GM21529 (cell line): Measurements from ENCODE around the gene VPS29.
"Not testable (repeated sequence)": the region's sequence is repeated elsewhere in the genome, so short reads cannot be mapped to it uniquely, and the experiment has no call there.

Experiments
- ATAC-seq: cut with Tn5 transposase; IDR thresholded peaks from one replicate; pipeline ENCODE4 v1.9.1; 2021; ENCODE audit not compliant: unreplicated experiment

VPS29 gene

DNA sequence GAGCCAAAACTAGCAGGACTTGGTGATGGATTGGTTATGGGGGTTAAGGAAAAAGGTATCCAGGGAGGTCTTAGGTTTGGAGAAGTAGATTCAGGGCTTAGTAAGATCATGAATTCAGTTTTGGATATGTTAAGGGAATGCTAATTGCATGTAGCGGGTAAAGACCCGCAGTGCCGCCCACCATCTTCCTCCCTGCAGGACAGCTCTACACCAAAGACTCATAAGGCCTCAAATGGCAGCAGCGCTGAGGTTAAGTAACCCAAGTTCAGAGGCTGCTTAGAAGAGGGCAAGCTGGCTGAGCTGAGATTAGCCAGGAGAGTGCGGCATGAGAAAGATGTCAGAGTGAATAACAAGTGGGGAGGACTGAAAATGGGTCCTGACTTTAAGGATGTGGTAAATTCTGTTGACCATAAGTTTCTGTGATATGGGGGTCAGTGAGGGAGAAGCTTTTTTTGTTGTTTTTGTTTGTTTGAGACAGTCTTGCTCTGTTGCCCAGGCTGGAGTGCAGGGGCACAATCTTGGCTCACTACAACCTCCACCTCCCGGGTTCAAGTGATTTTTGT, 26.4 kb upstream of the VPS29 start:
- ATAC-seq, result no peak

DNA sequence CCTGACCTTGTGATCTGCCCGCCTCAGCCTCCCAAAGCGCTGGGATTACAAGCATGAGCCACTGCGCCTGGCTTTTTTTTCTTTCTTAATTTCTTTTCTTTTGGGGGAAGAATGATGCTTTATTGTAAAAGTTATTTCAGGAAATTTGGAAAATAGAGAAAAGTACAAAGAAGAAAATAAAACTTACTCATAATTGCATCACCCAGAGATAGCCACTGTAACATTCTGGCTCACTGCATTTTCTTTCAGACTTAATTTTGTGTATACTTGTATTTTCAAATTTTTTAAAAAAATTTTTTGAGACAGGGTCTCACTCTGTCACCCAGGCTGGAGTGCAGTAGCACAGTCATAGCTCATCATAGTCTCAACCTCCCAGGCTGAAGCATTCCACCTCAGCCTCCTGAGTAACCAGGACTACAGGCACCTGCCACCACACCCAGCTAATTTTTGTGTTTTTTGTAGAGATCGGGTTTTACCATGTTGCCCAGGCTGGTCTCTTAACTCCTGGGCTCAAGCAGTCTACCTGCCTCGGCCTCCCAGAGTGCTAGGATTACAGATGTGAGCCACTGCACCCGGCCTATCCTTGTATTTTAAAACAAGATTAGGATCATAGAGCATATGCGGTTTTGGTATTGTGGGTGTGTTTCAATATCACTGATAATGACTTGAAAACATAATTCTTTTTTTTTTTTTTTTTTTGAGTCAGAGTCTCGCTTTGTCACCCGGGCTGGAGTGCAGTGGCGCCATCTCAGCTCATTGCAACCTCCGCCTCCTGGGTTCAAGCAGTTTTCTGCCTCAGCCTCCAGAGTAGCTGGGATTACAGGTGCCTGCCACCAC, 19.2 kb upstream of the VPS29 start:
- not testable (repeated sequence) for ATAC-seq

DNA sequence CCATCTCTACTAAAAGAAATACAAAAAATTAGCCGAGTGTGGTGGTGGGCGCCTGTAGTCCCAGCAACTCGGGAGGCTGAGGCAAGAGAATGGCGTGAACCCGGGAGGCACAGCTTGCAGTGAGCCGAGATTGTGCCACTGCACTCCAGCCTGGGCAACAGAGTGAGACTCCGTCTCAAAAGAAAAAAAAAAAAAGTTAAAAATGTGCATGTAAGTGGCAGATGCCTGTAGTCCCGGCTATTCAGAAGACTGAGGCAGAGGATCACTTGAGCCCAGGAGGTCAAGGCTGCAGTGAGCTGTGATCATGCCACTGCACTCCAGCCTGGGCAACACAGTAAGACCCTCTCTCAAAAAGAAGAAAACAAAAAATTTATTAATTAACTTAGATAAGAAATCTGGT, 16.1 kb upstream of the VPS29 start:
- not testable (repeated sequence) for ATAC-seq

DNA sequence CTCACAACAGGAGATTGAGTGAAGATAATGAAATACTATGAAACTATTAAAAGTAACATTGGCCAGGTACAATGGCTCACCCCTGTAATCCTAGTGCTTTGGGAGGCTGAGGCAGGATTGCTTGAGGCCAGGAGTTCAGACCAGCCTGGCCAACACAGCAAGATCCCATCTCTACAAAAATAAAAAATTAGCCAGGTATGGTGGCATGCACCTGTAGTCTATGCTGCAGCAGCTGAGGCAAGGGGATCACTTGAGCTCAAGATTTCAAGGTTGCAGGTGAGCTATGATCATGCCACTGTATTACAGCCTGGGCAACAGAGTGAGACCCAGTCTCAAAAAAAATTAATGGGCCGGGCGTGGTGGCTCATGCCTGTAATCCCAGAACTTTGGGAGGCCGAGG, 15.1 kb upstream of the VPS29 start:
- ATAC-seq, result no peak

DNA sequence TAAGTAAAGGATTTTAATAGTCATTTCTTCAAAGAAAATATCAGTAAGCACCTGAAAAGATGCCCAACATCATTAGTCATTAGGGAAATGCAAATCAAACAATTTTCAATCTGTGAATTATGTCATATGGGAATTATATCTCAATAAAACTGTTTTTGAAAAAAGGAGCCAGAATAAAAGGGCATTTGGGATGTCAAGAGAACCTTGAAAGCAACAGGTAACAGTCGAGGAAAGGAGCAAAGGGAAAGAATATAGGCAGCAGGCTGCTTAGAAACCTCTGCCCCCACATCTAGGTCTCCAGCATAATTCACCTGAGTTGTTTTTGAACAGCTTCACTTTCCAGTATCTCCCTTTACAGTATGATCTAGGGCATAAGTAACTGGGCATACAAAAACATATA, 12.5 kb upstream of the VPS29 start:
- ATAC-seq, result no peak

DNA sequence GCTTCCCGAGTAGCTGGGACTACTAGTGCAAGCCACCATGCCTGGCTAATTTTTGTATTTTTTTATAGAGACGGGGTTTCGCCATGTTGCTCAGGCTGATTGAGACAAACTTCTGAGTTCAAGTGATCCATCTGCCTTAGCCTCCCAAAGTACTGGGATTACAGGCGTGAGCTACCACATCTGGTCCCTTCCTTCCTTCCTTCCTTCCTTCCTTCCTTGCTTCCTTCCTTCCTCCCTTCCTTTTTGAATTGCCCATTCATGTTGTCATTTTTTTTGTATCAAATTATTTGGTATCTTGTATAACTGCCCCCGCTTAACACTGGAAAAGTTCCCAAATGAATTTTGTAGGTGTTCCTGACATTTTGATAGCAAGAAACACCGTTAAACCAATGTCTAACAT, 11.9 kb upstream of the VPS29 start:
- no peak for ATAC-seq

DNA sequence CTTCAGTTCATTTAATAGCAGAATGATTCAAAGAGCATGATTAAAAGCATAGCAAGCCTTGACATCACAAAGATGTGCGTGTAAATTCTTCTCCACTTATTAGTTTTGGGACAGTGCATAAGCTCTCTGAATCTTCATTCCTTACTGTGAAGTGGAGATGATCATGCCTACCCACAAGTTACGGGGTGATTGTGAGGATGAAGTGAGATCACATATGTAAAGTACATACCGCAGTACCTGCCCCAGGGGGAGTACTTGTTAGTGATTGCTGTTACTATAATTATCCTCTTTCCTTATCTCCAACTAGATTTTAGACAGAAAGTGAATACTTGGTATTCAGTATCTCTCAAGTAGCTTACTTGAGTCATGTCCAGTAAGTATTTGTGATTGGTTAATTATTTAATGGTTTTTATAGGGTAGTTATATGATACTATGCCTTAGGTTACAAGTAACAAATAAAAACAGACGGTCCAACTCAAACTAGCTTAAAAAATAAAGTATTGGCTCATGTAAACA, 6.2 kb upstream of the VPS29 start:
- no peak for ATAC-seq

DNA sequence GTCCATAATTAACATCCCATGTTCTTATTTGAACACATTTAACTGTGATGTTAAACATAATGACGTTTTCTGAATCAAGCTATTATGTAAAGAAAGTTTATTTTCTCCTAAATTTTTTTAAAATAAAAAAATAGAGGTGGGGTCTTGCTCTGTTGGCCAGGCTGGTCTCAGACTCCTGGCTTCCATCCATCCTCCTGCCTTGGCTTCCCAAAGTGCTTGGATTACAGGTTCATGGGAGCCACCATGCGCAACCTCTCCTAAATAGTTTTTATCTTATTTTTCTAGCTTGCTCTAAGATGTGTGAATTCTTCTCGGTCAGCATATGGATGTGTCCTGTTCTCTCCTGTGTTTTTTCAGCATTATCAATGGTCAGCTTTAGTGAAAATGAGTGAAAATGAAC, 3.4 kb upstream of the VPS29 start:
- no peak for ATAC-seq

DNA sequence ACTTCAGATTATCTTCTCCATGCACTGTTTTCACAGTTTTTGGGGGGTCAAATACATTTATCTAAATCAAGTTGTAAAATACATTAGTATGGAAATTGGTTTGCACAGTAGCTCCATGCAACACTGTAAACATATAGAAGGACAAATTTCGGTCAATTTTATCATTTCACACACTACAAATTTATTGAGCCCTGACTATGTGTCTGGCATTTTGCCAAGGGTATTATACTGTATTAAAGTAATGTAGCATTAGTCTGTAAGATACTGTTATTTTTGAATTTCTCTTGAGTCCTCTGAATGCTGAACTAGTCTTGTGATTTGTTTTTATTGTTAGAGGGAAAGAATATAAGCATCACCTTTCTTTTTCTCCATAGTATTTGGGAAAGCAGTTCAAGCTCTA, 1.5 kb upstream of the VPS29 start:
- no peak for ATAC-seq

DNA sequence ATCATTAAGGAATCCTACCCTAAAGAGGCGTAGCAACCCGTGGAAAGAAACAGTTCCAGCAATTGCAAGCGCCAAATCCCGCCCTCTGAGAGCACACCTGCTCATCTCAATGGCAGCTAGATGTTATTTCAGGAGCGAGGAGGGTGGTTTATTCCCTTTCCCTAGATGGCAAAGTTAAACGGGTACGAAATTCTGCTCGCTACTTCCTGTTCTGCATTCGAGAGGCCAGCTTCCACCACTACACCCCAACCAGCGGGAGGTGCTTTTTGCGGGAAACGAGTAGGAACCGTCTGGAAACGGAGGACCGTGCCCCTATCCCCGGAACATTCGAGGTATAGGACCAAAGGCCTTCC, 536 bp downstream of the VPS29 start:
- peak; percentile 23 for ATAC-seq

DNA sequence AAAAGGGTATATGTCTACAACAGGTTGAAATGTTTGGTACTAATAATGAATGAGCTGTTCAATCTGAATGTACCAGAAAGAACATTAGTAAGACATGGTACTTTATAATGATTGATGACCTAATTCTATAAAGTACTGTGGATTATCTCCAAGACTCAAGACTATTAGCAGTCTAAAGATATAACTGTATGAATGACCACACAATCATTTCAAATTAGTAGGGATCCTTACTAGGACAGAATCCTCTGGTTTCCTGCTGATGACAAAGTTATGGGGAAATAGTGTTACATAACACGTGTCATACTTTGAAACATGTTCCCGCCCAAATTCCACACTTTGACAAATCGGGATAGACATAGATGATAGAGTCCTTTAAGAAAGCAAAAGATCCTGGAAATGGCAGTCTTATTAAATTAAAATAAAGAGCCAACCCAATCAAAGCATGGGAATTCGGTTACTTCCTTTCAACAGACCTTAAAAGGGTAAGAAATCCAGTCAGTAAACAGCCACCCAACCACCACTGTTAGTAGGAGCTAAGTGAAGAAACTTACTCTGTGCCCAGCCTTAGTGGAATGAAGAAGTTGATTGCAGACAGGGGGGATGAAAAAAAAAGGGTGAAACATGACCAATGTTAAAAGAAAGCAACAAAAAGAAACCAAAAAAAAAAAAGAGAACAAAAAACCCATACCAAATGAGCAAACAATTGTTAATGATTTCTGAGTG, 2.8 kb downstream of the VPS29 start:
- ATAC-seq, result no peak

DNA sequence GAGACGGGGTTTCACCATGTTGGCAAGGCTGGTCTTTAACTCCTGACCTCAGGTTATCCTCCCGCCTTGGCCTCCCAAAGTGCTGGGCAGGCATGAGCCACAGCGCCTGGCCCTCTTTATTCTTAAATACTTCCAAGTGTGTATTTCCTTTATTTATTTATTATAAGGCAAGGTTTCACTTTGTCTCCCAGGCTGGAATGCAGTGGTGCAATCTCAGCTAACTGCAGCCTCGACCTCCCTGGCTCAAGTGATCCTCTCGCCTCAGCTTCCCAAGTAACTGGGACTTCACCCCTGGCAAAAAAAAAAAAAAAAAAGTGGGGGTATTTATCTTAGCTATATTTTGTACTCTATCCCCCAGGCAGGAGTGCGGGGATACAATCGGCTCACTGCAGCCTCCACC, 26.5 kb downstream of the VPS29 start:
- ATAC-seq, result no peak

DNA sequence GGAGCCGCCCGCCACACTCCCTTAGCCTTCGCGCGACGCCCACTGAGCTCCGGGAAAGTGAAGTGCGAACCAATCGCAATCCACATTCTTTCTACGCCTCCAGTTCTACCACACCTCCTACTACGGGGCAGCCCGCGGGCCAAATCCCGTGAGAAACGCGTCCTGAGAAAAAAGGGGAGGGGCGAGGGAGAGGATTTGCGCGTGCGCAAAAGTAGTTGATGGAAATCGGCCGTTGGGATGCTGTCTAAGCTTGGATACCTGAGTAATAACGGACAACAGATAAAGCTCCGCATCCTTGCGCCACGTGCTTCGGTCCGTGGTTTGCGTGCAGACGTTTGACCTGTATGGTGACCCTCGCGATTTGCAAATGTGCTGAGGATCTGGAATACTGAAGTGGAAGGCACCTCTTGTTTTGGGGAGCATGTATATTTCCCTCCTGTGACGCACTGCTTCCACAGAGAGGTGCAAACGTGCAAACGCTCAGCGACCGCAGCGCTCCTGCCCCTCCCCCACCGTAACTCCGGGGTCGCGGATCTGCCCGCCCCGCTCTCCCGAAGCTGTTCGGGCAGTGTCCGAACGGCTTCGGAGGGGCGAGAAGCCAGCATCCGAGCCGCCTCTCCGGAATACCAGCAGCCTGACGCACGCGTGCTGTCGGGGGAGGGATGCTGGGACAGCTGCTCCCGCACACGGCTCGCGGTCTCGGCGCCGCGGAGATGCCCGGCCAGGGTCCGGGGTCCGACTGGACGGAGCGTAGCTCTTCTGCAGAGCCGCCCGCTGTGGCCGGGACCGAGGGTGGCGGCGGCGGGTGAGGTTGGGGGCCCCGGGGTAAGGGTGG, 33.5 kb downstream of the VPS29 start, which contains the start of the genes FAM216A and GPN3:
FAM216A (plus strand) TSS at position 632 of the 835 bp plus-strand sequence; CDS start at position 663, 31 bp downstream.
GPN3 (minus strand) TSS at position 44 of the 835 bp plus-strand sequence. CDS start 54 bp downstream, outside the sequence.
- peak; percentile 67 for ATAC-seq

DNA sequence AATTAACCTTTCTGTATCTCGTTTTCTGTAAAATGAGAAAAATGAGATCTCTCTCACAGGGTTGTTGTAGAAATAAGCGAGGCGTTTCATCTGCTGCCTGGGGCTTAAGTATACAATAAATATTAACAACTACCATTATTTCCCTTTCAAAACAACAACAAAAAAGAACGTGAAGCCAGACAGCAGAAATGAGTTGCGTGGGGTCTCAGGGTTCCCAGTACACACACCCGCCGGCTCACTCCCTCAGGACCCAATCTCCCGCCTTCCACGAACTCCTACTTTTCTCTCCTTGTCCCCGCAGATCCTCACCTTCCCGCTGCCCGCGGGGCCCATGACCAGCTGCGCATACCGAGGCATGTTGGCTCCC, 34.1 kb downstream of the VPS29 start:
- no peak for ATAC-seq

DNA sequence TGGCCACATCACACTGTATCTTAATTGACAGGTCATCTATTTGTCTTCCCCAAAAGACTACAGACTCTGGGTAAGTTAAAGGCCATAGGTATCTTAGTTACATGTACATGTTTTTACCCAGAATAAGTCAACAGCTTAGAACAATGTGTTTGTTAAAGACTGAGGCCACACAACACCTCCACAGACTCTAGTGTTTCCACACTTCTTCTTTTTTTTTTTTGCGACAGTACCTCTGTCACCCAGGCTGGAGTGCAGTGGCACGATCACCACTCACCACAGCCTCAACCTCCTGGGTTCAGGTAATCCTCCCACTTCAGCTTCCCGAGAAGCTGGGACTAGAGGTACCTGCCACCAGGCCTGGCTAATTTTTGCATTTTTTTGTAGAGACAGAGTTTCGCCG, 35.1 kb downstream of the VPS29 start:
- ATAC-seq, result no peak

DNA sequence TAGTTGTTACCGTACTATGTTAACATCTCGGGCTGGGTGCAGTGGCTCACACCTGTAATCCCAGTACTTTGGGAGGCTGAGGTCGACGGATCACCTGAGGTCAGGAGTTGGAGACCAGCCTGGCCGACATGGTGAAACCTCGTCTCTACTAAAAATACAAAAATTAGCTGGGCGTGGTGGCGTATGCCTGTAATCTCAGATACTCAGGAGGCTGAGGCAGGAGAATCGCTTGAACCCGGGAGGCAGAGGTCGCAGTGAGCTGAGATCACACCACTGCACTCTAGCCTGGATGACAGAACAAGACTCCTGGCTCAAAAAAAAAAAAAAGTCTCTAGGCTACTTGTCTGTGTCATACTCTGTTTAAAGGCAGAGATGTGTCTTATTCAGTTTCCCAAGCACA, 36.1 kb downstream of the VPS29 start:
- not testable (repeated sequence) for ATAC-seq

DNA sequence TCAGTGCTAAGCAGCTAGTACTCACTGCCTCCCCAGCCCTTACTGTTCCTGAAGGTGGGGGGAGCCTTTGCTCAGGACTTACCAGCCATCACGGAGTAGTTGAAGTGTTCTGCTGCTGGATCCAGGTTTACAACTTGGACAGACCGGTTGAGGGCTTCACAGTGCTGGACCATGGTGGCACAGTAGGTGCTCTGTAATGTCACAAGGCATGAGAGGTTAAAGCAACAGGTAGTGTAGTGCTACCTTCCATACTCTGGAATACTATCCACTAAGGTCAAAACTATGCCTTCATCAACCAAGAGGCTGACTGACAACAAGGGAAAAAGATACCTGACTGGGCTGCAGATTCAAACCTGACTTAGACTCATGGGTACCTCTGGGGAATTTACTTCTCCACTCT, 36.9 kb downstream of the VPS29 start:
- ATAC-seq, result no peak

DNA sequence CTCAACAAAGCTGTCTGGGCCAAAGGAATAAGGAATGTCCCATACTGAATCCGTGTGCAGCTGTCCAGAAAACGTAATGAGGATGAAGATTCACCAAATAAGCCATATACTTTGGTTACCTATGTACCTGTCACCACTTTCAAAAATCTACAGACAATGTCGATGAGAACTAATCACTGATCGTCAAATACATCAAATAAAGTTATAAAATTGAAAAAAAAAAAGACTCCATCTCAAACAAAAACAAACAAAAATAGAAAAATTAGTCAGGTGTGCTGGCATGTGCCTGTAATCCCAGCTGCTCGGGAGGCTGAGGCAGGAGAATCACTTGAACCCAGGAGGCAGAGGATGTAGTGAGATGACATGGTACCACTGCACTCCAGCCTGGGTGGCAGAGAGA, 40.7 kb downstream of the VPS29 start:
- ATAC-seq, result not testable (repeated sequence)

DNA sequence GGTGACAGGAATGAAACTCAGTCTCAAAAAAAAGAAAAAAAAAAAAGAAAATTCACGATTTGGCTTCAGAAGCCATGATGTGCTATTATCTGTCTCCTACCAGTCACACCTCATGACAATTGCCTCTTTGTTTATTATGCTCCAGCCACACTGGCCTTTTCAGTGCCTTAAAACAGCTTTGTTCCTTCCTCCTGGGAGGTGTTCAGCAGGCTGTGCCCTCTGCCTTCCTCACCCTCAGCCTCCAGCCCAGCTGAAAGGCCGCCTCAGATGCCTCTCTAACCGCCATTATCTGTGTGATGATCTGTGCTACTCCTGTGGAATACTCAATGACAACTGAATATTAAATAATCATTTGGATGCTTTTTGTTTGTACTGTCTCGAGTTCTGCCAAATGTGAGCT, 43.2 kb downstream of the VPS29 start:
- ATAC-seq, result no peak

DNA sequence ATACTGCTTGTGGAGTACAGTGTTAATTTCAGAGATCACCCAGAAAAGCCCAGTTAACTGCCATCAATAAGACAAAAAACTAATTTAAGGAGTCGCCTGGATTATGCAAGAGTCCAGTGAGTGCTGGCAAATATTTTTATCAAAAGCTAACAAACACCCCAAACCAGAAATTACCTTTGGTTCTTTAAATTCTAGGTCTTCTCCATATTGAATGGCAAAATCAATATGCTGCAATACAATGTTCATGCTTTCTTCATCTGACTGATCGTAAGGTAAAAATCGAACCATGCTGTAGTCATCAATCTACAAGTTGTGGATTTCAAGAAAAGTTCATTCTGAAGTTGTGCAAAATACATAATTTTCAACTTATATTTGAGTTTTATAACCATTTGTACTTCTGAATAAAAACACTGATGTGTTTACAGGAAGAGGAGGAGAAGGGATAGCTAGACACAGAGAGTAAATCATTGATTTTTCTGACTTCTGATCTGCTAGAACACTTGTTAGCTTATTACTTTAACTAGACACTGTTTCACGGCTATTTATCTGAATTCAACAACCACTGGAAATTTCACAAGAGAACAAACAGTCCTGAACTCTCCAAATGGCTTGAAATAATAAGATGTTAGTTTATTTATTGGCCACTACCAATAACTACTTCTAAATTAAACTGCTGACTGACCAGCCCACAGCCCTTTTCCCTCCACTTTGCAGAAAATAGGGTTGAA, 48.2 kb downstream of the VPS29 start:
- ATAC-seq, result no peak
